WTC11 (cell line): Measurements from ENCODE around the gene SLC9A9. TPM values are rescaled to one million over a fixed set of nuclear protein-coding genes. Genes with fewer than 3 reads are reported as not detected.

Source experiments
- ATAC-seq: fragments of 200-7000 bp; cut with Tn5 transposase; 2 replicates; pipeline ENCODE4 v1.10.0; 2021; ENCODE audit warnings: mild to moderate bottlenecking, moderate library complexity
- CTCF ChIA-PET: fragments of 300-600 bp; sonication (Branson Sonifier 250); formaldehyde crosslinking; loops from one replicate; lab custom pipeline; 2021; ENCODE audit warnings: antibody characterized with exemption; lab: Charles Lee
- POLR2A ChIA-PET: fragments of 350-600 bp; sonication (Branson Sonifier 250); formaldehyde crosslinking; loops from one replicate; lab custom pipeline; 2021; ENCODE audit warnings: antibody characterized with exemption; lab: Charles Lee
- DNase-seq: peaks from one replicate; pipeline ENCODE4 v3.0.0; 2021; ENCODE audit warnings: low spot score
- H3K27ac Mint-ChIP-seq: 2 replicates; pipeline ENCODE4 v1.8.0; 2021; ENCODE audit warnings: mixed read lengths
- H3K27me3 Mint-ChIP-seq: 2 replicates; pipeline ENCODE4 v1.8.0; 2021; ENCODE audit warnings: low read depth, mild to moderate bottlenecking, moderate library complexity, mixed read lengths
- H3K36me3 Mint-ChIP-seq: 2 replicates; pipeline ENCODE4 v1.8.0; 2021; ENCODE audit warnings: mixed read lengths
- H3K4me1 Mint-ChIP-seq: 2 replicates; pipeline ENCODE4 v1.8.0; 2022; ENCODE audit warnings: mixed read lengths
- H3K4me3 Mint-ChIP-seq: 2 replicates; pipeline ENCODE4 v1.8.0; 2021; ENCODE audit warnings: mild to moderate bottlenecking, moderate library complexity, mixed read lengths
- H3K9me3 Mint-ChIP-seq: 2 replicates; pipeline ENCODE4 v1.8.0; 2021; ENCODE audit warnings: mixed read lengths
- AFF4 ChIP-seq: sonication (generic); formaldehyde crosslinking; IDR thresholded peaks from 2 replicates; pipeline ENCODE4 v1.8.1; 2023; ENCODE audit warnings: mild to moderate bottlenecking, missing genetic modification reagents, borderline replicate concordance
- EMX1 ChIP-seq: fragments of 250-450 bp; sonication (Bioruptor Pico); IDR thresholded peaks from 2 replicates; pipeline ENCODE4 v1.8.0; 2021; ENCODE audit warnings: mild to moderate bottlenecking
- FOXK1 ChIP-seq: sonication (generic); formaldehyde crosslinking; IDR thresholded peaks from 2 replicates; pipeline ENCODE4 v1.8.0; 2022; ENCODE audit warnings: mild to moderate bottlenecking, moderate library complexity, missing genetic modification reagents
- FOXP1 ChIP-seq: sonication (generic); formaldehyde crosslinking; IDR thresholded peaks from 2 replicates; pipeline ENCODE4 v1.8.0; 2022; ENCODE audit warnings: missing genetic modification reagents, mild to moderate bottlenecking, moderate library complexity, borderline replicate concordance
- GABPB1 ChIP-seq: sonication (generic); formaldehyde crosslinking; IDR thresholded peaks from 2 replicates; pipeline ENCODE4 v1.8.1; 2023; ENCODE audit warnings: mild to moderate bottlenecking, missing genetic modification reagents
- OVOL2 ChIP-seq: fragments of 250-450 bp; sonication (Bioruptor Pico); IDR thresholded peaks from 2 replicates; pipeline ENCODE4 v1.9.0; 2021; ENCODE audit warnings: mild to moderate bottlenecking, borderline replicate concordance
- RORB ChIP-seq: fragments of 250-450 bp; sonication (Bioruptor Pico); IDR thresholded peaks from 2 replicates; pipeline ENCODE4 v1.9.0; 2021; ENCODE audit warnings: mild to moderate bottlenecking
- ZNF121 ChIP-seq: sonication (generic); formaldehyde crosslinking; IDR thresholded peaks from 2 replicates; pipeline ENCODE4 v1.8.0; 2023; ENCODE audit warnings: missing genetic modification reagents
- ZNF138 ChIP-seq: sonication (generic); formaldehyde crosslinking; conservative IDR thresholded peaks from 2 replicates; pipeline ENCODE4 v1.8.1; 2022; ENCODE audit warnings: mild to moderate bottlenecking, moderate library complexity, missing genetic modification reagents
- ZNF263 ChIP-seq: sonication (generic); formaldehyde crosslinking; IDR thresholded peaks from 2 replicates; pipeline ENCODE4 v1.8.1; 2022; ENCODE audit warnings: low read depth, mild to moderate bottlenecking, moderate library complexity, missing genetic modification reagents
- ZNF281 ChIP-seq: sonication (generic); formaldehyde crosslinking; IDR thresholded peaks from 2 replicates; pipeline ENCODE4 v1.8.0; 2023; ENCODE audit warnings: mild to moderate bottlenecking, missing genetic modification reagents
- ZNF396 ChIP-seq: fragments of 250-450 bp; sonication (Bioruptor Pico); IDR thresholded peaks from 2 replicates; pipeline ENCODE4 v1.8.0; 2021; ENCODE audit warnings: mild to moderate bottlenecking, moderate library complexity, borderline replicate concordance
- total RNA-seq: library from RNA; stranded (reverse); gene quantifications from 3 replicates; pipeline ENCODE4 v1.2.3, GENCODE V29; 2021
- TF ChIP-seq, protein P1 (sequence below): sonication (generic); formaldehyde crosslinking; IDR thresholded peaks from 2 replicates; pipeline ENCODE4 v1.8.0; 2022; ENCODE audit warnings: mild to moderate bottlenecking, missing genetic modification reagents
- TF ChIP-seq, protein P2 (sequence below): fragments of 200-600 bp; IDR thresholded peaks from 2 replicates; pipeline ENCODE4 v1.8.0; 2022; ENCODE audit warnings: antibody characterized with exemption
- TF ChIP-seq, protein P3 (sequence below): sonication (generic); formaldehyde crosslinking; IDR thresholded peaks from 2 replicates; pipeline ENCODE4 v1.8.1; 2023; ENCODE audit warnings: mild to moderate bottlenecking, moderate library complexity, missing genetic modification reagents

The SLC9A9 gene
- total RNA-seq, 1 experiment from 2014 or later, result 1.2 TPM

DNA sequence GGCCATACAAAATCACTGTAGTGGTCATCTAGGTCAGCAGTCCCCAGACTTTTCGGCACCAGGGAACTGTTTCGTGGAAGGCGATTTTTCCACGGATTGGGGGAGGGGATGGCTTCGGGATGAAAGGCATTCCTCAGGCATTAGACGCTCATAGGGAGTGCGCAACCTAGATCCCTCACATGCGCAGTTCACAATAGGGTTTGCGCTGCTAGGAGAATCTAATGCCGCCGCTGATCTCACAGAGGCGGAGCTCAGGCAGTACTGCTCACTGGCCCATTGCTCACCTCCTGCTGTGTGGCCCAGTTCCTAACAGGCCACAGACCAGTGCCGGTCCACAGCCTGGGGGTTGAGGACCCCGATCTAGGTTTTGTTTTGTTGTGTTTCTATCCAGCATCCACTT lies 200.1 kb downstream of the SLC9A9 start (continued):
- TF ChIP-seq AFF4 (CRISPR knock-in tag), result no peak
- no peak for TF ChIP-seq ZNF281 (CRISPR knock-in tag)
- TF ChIP-seq, protein P1, sequence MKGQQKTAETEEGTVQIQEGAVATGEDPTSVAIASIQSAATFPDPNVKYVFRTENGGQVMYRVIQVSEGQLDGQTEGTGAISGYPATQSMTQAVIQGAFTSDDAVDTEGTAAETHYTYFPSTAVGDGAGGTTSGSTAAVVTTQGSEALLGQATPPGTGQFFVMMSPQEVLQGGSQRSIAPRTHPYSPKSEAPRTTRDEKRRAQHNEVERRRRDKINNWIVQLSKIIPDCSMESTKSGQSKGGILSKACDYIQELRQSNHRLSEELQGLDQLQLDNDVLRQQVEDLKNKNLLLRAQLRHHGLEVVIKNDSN, result no peak
- no peak for TF ChIP-seq ZNF263
- TF ChIP-seq, protein P2, sequence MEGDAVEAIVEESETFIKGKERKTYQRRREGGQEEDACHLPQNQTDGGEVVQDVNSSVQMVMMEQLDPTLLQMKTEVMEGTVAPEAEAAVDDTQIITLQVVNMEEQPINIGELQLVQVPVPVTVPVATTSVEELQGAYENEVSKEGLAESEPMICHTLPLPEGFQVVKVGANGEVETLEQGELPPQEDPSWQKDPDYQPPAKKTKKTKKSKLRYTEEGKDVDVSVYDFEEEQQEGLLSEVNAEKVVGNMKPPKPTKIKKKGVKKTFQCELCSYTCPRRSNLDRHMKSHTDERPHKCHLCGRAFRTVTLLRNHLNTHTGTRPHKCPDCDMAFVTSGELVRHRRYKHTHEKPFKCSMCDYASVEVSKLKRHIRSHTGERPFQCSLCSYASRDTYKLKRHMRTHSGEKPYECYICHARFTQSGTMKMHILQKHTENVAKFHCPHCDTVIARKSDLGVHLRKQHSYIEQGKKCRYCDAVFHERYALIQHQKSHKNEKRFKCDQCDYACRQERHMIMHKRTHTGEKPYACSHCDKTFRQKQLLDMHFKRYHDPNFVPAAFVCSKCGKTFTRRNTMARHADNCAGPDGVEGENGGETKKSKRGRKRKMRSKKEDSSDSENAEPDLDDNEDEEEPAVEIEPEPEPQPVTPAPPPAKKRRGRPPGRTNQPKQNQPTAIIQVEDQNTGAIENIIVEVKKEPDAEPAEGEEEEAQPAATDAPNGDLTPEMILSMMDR, result no peak
- TF ChIP-seq GABPB1 (CRISPR knock-in tag), result no peak
- TF ChIP-seq FOXK1 (CRISPR knock-in tag), result no peak
- TF ChIP-seq, protein P3, sequence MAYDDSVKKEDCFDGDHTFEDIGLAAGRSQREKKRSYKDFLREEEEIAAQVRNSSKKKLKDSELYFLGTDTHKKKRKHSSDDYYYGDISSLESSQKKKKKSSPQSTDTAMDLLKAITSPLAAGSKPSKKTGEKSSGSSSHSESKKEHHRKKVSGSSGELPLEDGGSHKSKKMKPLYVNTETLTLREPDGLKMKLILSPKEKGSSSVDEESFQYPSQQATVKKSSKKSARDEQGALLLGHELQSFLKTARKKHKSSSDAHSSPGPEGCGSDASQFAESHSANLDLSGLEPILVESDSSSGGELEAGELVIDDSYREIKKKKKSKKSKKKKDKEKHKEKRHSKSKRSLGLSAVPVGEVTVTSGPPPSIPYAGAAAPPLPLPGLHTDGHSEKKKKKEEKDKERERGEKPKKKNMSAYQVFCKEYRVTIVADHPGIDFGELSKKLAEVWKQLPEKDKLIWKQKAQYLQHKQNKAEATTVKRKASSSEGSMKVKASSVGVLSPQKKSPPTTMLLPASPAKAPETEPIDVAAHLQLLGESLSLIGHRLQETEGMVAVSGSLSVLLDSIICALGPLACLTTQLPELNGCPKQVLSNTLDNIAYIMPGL (CRISPR knock-in tag), result no peak
- TF ChIP-seq ZNF396 (CRISPR knock-in tag), result no peak

DNA sequence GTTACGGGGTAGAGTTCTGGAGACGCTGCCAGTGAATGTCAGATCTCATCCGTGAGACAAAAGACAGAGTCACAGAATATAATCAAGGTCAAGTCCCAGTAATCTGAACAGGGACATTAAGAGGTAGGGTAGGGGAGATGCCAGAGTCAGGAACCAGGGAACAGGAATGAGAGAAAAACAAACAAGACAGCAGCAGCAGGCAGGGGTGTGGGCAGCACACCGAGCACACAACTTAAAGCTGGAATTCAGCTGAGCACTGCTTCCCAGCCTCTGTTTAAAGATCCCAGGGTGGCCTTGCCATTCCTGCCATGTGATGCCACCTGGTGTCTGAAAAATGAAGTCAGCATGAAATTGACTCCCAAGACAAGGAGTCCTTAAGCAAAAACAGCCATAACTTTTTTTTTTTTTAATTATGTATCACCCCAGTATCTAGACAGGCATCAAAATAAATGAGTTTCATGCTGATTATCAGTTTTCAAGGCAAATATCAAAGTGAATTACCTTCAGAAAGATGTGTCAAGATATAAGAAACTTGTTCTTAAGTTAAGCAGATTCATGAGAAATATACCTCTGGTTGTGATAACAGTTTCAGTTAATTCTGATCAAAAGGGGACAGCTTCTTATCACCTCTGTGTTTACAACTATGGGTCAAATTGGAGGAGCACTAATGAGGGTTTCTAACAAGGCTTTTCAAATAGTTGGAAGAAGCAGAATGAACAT lies 203.7 kb downstream of the SLC9A9 start:
- TF ChIP-seq EMX1 (no peak), ZNF121 (peak; percentile 54; the same call in 1 of the 2 replicates), FOXP1 (CRISPR knock-in tag) (no peak), RORB (CRISPR knock-in tag) (no peak), ZNF138 (no peak), OVOL2 (CRISPR knock-in tag) (no peak)
- TF ChIP-seq, protein P2, result peak; percentile 60
- Mint-ChIP-seq H3K27ac (no peak overlapping the region), H3K4me1 (peaks cover 12% of the 10 kb centered on the region), H3K36me3 (no peaks in the 10 kb centered on the region), H3K27me3 (no peaks in the 10 kb centered on the region), H3K4me3 (no peak overlapping the region), H3K9me3 (peaks cover 3% of the 10 kb centered on the region; the same call in 1 of the 2 replicates)
- ATAC-seq, result peak; percentile 94
- ChIA-PET CTCF (interaction anchor here (0.7 to 2.1 kb wide), 11 partner anchors 30 to 526 kb away, joined by 3 to 14 read pairs (median 4); no protein-coding TSS in a partner anchor), POLR2A (interaction anchor here (0.7 kb wide), 1 partner anchor 144 kb away, joined by 3 read pairs; no protein-coding TSS in a partner anchor)
- peak; percentile 55 for DNase-seq
